Measurements from ENCODE around the gene BPGM.
"Not testable (repeated sequence)": the region's sequence is repeated elsewhere in the genome, so short reads cannot be mapped to it uniquely, and the experiment has no call there.

BPGM gene

GRCh38 chr7:134686786-134687185, 40.1 kb downstream of the BPGM start:
- WGBS, 2 experiments (ENCODE audit: insufficient coverage in 2 of 2): 57 to 80% methylated on average over 1 to 4 of the region's 6 CpGs
- H3K36me3 ChIP-seq (ENCODE audit: control insufficient read depth, insufficient read depth, low read length): no peaks in the 10 kb centered on the region
- H3K4me1 ChIP-seq (ENCODE audit: control insufficient read depth, insufficient read depth, low read length, poor library complexity, severe bottlenecking): peaks cover 12% of the 10 kb centered on the region
- no peak overlapping the region for H3K27ac ChIP-seq (ENCODE audit: low read depth, low read length, severe bottlenecking)
- no peak overlapping the region for H3K4me3 ChIP-seq (ENCODE audit: extremely low read depth, insufficient read depth, low read length, poor library complexity, severe bottlenecking)
- H3K9me3 ChIP-seq (ENCODE audit: control insufficient read depth, low read length): no peaks in the 10 kb centered on the region

- not testable (repeated sequence) for H3K36me3 ChIP-seq (ENCODE audit: control insufficient read depth, insufficient read depth, low read length); H3K4me3 ChIP-seq (ENCODE audit: extremely low read depth, insufficient read depth, low read length, poor library complexity, severe bottlenecking); H3K27ac ChIP-seq (ENCODE audit: low read depth, low read length, severe bottlenecking); H3K9me3 ChIP-seq (ENCODE audit: control insufficient read depth, low read length)
- 81 to 85% methylated on average over 2 to 3 of the region's 5 CpGs for WGBS, 2 experiments (ENCODE audit: insufficient coverage in 2 of 2)
- peaks cover 35% of the 10 kb centered on the region for H3K4me1 ChIP-seq (ENCODE audit: control insufficient read depth, insufficient read depth, low read length, poor library complexity, severe bottlenecking)
Measured at GRCh38 chr7:134689550-134689949, 42.9 kb downstream of the BPGM start.

DNA sequence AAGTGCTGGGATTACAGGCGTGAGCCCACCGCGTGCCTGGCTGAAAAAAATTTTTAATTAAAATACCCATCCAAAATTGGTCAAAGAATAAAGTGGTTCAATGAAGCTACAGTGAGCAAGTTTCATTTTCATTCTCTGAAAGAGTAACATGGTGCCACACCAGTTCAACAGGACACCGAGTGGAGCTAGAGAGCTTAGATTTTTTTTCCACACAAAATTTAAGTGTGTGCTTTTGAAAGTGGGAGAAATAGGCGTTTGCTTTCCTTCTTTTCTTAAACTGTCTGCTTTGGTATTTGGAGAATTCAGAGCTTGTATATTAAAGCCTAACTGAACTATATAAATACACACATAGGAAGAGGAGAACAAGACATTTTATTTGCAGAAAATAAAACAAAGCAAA, 43.4 kb downstream of the BPGM start:
- Histone ChIP-seq H3K36me3 (ENCODE audit: control insufficient read depth, insufficient read depth, low read length) (no peaks in the 10 kb centered on the region), H3K9me3 (ENCODE audit: control insufficient read depth, low read length) (no peaks in the 10 kb centered on the region), H3K27ac (ENCODE audit: low read depth, low read length, severe bottlenecking) (no peak overlapping the region), H3K4me3 (ENCODE audit: extremely low read depth, insufficient read depth, low read length, poor library complexity, severe bottlenecking) (no peak overlapping the region), H3K4me1 (ENCODE audit: control insufficient read depth, insufficient read depth, low read length, poor library complexity, severe bottlenecking) (peaks cover 38% of the 10 kb centered on the region)
- 69 to 100% methylated on average over 2 to 3 of the region's 5 CpGs for WGBS, 2 experiments (ENCODE audit: insufficient coverage in 2 of 2)

DNA sequence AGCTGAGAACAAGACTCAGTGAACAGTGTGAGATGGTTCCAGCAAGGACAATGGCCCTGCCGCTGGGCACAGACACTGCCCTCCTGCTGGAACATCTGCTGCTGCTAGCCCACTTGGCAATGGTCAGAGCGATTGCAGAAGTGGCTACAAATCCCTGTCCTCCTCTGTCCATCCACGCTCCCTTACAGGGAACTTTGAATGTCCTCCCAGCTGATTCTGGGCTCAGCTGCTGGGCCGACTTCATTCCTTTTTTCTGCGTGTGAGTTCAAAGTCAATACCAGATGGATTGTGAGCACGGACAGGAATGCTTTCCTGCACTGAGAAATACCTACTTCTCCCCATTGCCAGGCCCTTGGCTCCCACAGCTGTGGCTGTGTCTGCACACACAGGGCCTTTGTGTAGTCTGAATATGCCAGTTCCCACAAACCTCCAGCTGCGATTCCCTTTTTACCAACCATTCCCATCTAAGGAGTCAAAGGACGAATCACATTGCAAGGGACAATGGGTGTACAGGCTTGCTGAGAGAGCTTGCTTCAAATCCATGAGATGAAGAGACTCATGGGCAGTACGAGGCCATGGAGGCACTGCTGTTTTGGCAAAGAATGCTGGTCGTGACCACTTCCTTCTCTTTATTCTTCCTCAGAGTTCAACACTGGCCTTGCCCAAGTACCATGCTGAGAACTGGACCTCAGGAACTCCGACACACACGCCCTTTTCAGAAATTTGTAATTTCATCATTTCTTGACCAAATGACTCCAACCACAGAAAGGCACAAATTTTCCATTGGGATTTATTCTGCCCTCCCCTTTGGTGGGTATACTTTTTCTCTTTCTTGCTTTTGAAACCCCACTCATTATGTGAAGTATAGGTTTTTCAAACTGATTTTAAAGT, 44.2 kb downstream of the BPGM start:
- Histone ChIP-seq H3K27ac (ENCODE audit: low read depth, low read length, severe bottlenecking) (no peak overlapping the region), H3K36me3 (ENCODE audit: control insufficient read depth, insufficient read depth, low read length) (no peaks in the 10 kb centered on the region), H3K9me3 (ENCODE audit: control insufficient read depth, low read length) (no peaks in the 10 kb centered on the region), H3K4me3 (ENCODE audit: extremely low read depth, insufficient read depth, low read length, poor library complexity, severe bottlenecking) (no peak overlapping the region), H3K4me1 (ENCODE audit: control insufficient read depth, insufficient read depth, low read length, poor library complexity, severe bottlenecking) (peaks cover 46% of the 10 kb centered on the region)
- WGBS, 2 experiments (ENCODE audit: insufficient coverage in 2 of 2): 88 to 92% methylated on average over 10 to 11 of the region's 12 CpGs

- Histone ChIP-seq H3K36me3 (ENCODE audit: control insufficient read depth, insufficient read depth, low read length) (no peaks in the 10 kb centered on the region), H3K4me1 (ENCODE audit: control insufficient read depth, insufficient read depth, low read length, poor library complexity, severe bottlenecking) (peaks cover 50% of the 10 kb centered on the region), H3K4me3 (ENCODE audit: extremely low read depth, insufficient read depth, low read length, poor library complexity, severe bottlenecking) (no peak overlapping the region), H3K27ac (ENCODE audit: low read depth, low read length, severe bottlenecking) (no peak overlapping the region), H3K9me3 (ENCODE audit: control insufficient read depth, low read length) (no peaks in the 10 kb centered on the region)
- WGBS, 2 experiments (ENCODE audit: insufficient coverage in 2 of 2): 82 to 88% methylated on average over 3 of the region's 13 CpGs
Measured at GRCh38 chr7:134691546-134692343, 45.1 kb downstream of the BPGM start.

- no peaks in the 10 kb centered on the region for H3K36me3 ChIP-seq (ENCODE audit: control insufficient read depth, insufficient read depth, low read length)
- H3K4me3 ChIP-seq (ENCODE audit: extremely low read depth, insufficient read depth, low read length, poor library complexity, severe bottlenecking): no peak overlapping the region
- 80 to 86% methylated on average over 2 of the region's 2 CpGs for WGBS, 2 experiments (ENCODE audit: insufficient coverage in 2 of 2)
- H3K9me3 ChIP-seq (ENCODE audit: control insufficient read depth, low read length): no peaks in the 10 kb centered on the region
- H3K4me1 ChIP-seq (ENCODE audit: control insufficient read depth, insufficient read depth, low read length, poor library complexity, severe bottlenecking): peaks cover 50% of the 10 kb centered on the region
- no peak overlapping the region for H3K27ac ChIP-seq (ENCODE audit: low read depth, low read length, severe bottlenecking)
Measured at GRCh38 chr7:134692344-134692705, 45.7 kb downstream of the BPGM start.

- Histone ChIP-seq H3K4me3 (ENCODE audit: extremely low read depth, insufficient read depth, low read length, poor library complexity, severe bottlenecking) (no peak overlapping the region), H3K9me3 (ENCODE audit: control insufficient read depth, low read length) (no peaks in the 10 kb centered on the region), H3K27ac (ENCODE audit: low read depth, low read length, severe bottlenecking) (no peak overlapping the region), H3K36me3 (ENCODE audit: control insufficient read depth, insufficient read depth, low read length) (no peaks in the 10 kb centered on the region), H3K4me1 (ENCODE audit: control insufficient read depth, insufficient read depth, low read length, poor library complexity, severe bottlenecking) (peaks cover 50% of the 10 kb centered on the region)
- 100% methylated on average over 3 to 4 of the region's 4 CpGs for WGBS, 2 experiments (ENCODE audit: insufficient coverage in 2 of 2)
Measured at GRCh38 chr7:134693256-134693655, 46.6 kb downstream of the BPGM start.

DNA sequence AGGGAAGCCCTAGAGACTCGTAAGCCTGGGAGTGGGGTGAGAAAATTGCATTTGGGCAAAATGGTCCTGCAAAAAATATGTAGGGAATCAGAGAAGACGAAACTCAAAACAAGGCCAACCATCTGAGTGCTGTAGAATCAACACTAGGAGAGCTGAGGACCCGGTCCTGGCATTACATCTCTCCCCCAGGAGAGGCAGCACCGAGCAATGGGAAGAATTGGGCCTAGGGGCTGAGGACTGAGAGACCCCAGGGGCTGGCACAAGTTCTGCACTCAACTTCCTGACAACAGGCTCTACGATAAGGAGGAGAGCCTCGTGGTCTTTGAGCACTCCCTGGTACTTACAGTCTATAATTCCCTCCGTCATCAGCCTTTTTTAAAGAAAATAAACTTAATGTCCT, 47.6 kb downstream of the BPGM start:
- no peaks in the 10 kb centered on the region for H3K9me3 ChIP-seq (ENCODE audit: control insufficient read depth, low read length)
- H3K4me1 ChIP-seq (ENCODE audit: control insufficient read depth, insufficient read depth, low read length, poor library complexity, severe bottlenecking): peaks cover 50% of the 10 kb centered on the region
- H3K27ac ChIP-seq (ENCODE audit: low read depth, low read length, severe bottlenecking): no peak overlapping the region
- H3K36me3 ChIP-seq (ENCODE audit: control insufficient read depth, insufficient read depth, low read length): no peaks in the 10 kb centered on the region
- no peak overlapping the region for H3K4me3 ChIP-seq (ENCODE audit: extremely low read depth, insufficient read depth, low read length, poor library complexity, severe bottlenecking)
- 58 to 75% methylated on average over 6 to 7 of the region's 7 CpGs for WGBS, 2 experiments (ENCODE audit: insufficient coverage in 2 of 2)

- Histone ChIP-seq H3K27ac (ENCODE audit: low read depth, low read length, severe bottlenecking) (no peak overlapping the region), H3K9me3 (ENCODE audit: control insufficient read depth, low read length) (no peaks in the 10 kb centered on the region), H3K4me1 (ENCODE audit: control insufficient read depth, insufficient read depth, low read length, poor library complexity, severe bottlenecking) (peaks cover 50% of the 10 kb centered on the region), H3K36me3 (ENCODE audit: control insufficient read depth, insufficient read depth, low read length) (no peaks in the 10 kb centered on the region), H3K4me3 (ENCODE audit: extremely low read depth, insufficient read depth, low read length, poor library complexity, severe bottlenecking) (no peak overlapping the region)
- 100% methylated on average over 1 of the region's 2 CpGs; no CpG with 5 or more reads in 1 of the 2 experiments for WGBS, 2 experiments (ENCODE audit: insufficient coverage in 2 of 2)
Measured at GRCh38 chr7:134694767-134695166, 48.1 kb downstream of the BPGM start.

DNA sequence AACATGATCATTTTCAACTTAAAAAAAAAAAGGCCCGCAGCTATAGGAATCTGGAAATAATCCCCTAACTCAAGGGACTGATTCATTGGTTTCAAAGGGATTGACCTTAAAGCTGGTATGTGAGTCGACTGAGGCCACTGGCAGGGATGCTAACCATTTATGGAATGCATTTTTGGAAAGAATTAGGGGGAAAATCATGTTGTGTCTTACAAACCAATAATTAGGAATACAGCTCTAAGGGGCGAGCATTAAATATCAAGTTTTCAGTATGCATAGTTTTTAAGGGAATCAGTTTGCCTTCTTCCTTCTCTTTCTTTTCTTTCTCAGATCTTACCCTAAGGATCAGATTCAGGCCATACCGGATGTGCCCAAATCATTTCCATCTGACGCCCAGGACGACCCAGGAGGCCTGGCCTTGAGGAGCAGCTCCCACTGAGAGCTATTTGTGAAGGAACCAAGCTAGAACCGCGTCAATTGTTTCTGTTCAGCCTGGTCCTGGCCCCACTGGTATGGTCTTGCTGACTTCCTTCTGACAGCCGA, 48.7 kb downstream of the BPGM start:
- no peak overlapping the region for H3K4me3 ChIP-seq (ENCODE audit: extremely low read depth, insufficient read depth, low read length, poor library complexity, severe bottlenecking)
- 59 to 75% methylated on average over 6 of the region's 9 CpGs for WGBS, 2 experiments (ENCODE audit: insufficient coverage in 2 of 2)
- H3K4me1 ChIP-seq (ENCODE audit: control insufficient read depth, insufficient read depth, low read length, poor library complexity, severe bottlenecking): peaks cover 50% of the 10 kb centered on the region
- no peaks in the 10 kb centered on the region for H3K9me3 ChIP-seq (ENCODE audit: control insufficient read depth, low read length)
- H3K27ac ChIP-seq (ENCODE audit: low read depth, low read length, severe bottlenecking): peak overlapping the region; percentile 67
- no peaks in the 10 kb centered on the region for H3K36me3 ChIP-seq (ENCODE audit: control insufficient read depth, insufficient read depth, low read length)
